K562 (cell line): ENCODE data around the gene TMEM266. TPM values are rescaled to one million over a fixed set of nuclear protein-coding genes. Genes with fewer than 3 reads are reported as not detected.

Source experiments
- ATAC-seq: fragments of 200-7000 bp; cut with Tn5 transposase; 3 replicates; pipeline ENCODE4 v1.9.1; 2020; ENCODE audit warnings: moderate library complexity
- BruUV-seq: library from RNA; stranded (reverse); fragments of 400-500 nt; replicated peaks from 2 replicates; lab custom pipeline; 2021; lab: Mats Ljungman, UMichigan
- CTCF ChIA-PET: fragments of 300-600 bp; formaldehyde crosslinking; extraction: SDS; loops from one replicate; lab custom pipeline; 2021; ENCODE audit warnings: low intra/inter-chr PET ratio; lab: Yijun Ruan, JAX
- POLR2A ChIA-PET: fragments of 300-600, 350-650 bp; sonication (Branson Sonifier 250); formaldehyde crosslinking; extraction: SDS; loops from one replicate; lab custom pipeline; 2021; ENCODE audit warnings: antibody characterized with exemption, inconsistent platforms; lab: Yijun Ruan, JAX
- DNase-seq, 4 experiments: peaks; one replicate each; pipeline versions ENCODE4 v3.0.0 to v3.0.0-alpha.2; 2011 to 2018; ENCODE audit warnings: low spot score in 3 of 4, mixed read lengths in 3 of 4; ENCODE audit errors: extremely low read depth in 1 of 4
- FAIRE-seq: peaks from 2 replicates; lab custom pipeline; 2011; peaks lifted over from hg19 to GRCh38; lab: Jason Lieb, UNC
- H2AFZ ChIP-seq: 2 replicates; pipeline ENCODE4 v1.6.0; 2011; ENCODE audit warnings: low read depth, low read length, control low read depth, inconsistent platforms
- H3K27ac ChIP-seq: fragments of 200-600 bp; 3 replicates; pipeline ENCODE4 v1.8.0; 2011; ENCODE audit warnings: low read depth, mild to moderate bottlenecking, control low read depth, inconsistent platforms, low read length, moderate library complexity, mixed read lengths; ENCODE audit errors: extremely low read depth
- H3K27me3 ChIP-seq, 2 experiments: fragments of 300-600 bp in 1 of 2; 2 replicates in 1 of 2; 3 replicates in 1 of 2; pipeline versions ENCODE4 v1.6.0 to v1.8.0; 2011; ENCODE audit warnings: inconsistent platforms in 2 of 2, low read length in 2 of 2, mild to moderate bottlenecking in 1 of 2, mixed read lengths in 1 of 2, moderate library complexity in 1 of 2; ENCODE audit not compliant: control insufficient read depth in 2 of 2, insufficient read depth in 2 of 2
- H3K36me3 ChIP-seq: fragments of 300-600 bp; 3 replicates; pipeline ENCODE4 v1.8.0; 2011; ENCODE audit warnings: mild to moderate bottlenecking, low read length, inconsistent platforms; ENCODE audit not compliant: control insufficient read depth, insufficient read depth
- H3K4me1 ChIP-seq, 2 experiments: fragments of 200-600 bp in 1 of 2; replicated peaks in 1 of 2; 2 replicates in 1 of 2; 3 replicates in 1 of 2; pipeline versions ENCODE4 v1.5.1 to v1.8.0; 2011; ENCODE audit warnings: inconsistent platforms in 2 of 2, low read length in 2 of 2, mild to moderate bottlenecking in 1 of 2, mixed read lengths in 1 of 2, moderate library complexity in 1 of 2; ENCODE audit not compliant: control insufficient read depth in 2 of 2, insufficient read depth in 2 of 2
- H3K4me2 ChIP-seq: 2 replicates; pipeline ENCODE4 v1.6.1; 2011; ENCODE audit warnings: low read length, control low read depth, inconsistent platforms, mixed read lengths; ENCODE audit not compliant: insufficient read depth
- H3K4me3 ChIP-seq: fragments of 200-600 bp; sonication (generic), shearing (Covaris generic); 2 replicates; pipeline ENCODE4 v1.5.1; 2016; ENCODE audit warnings: control low read depth, inconsistent platforms
- H3K79me2 ChIP-seq: fragments of 200-600 bp; 3 replicates; pipeline ENCODE4 v1.8.0; 2011; ENCODE audit warnings: low read length, inconsistent platforms; ENCODE audit not compliant: control insufficient read depth, insufficient read depth
- H3K9ac ChIP-seq, 2 experiments: 2 replicates each; pipeline versions ENCODE4 v1.6.0 to v1.6.1; 2011; ENCODE audit warnings: low read depth in 2 of 2, low read length in 2 of 2, control low read depth in 1 of 2, inconsistent platforms in 1 of 2, mild to moderate bottlenecking in 1 of 2, mixed read lengths in 1 of 2; ENCODE audit not compliant: insufficient read depth in 1 of 2
- H3K9me1 ChIP-seq: one replicate; pipeline ENCODE4 v1.6.0; 2011; ENCODE audit warnings: inconsistent platforms, mild to moderate bottlenecking, low read length, moderate library complexity; ENCODE audit not compliant: control insufficient read depth, insufficient read depth
- H3K9me3 ChIP-seq: replicated peaks from 2 replicates; pipeline ENCODE4 v1.5.1; 2011; ENCODE audit warnings: low read depth, low read length, inconsistent platforms; ENCODE audit not compliant: control insufficient read depth, insufficient read depth
- H4K20me1 ChIP-seq: replicated peaks from 2 replicates; pipeline ENCODE4 v1.6.1; 2011; ENCODE audit warnings: low read length, inconsistent platforms, mixed read lengths; ENCODE audit not compliant: control insufficient read depth, insufficient read depth
- ATF2 ChIP-seq: sonication (generic); formaldehyde crosslinking; IDR thresholded peaks from 2 replicates; pipeline ENCODE4 v1.8.1; 2022; ENCODE audit warnings: missing genetic modification reagents
- CBX8 ChIP-seq: fragments of 200-600 bp; sonication (generic); IDR thresholded peaks from 2 replicates; pipeline ENCODE4 v1.6.1; 2012; ENCODE audit warnings: borderline replicate concordance, mixed run types, low read depth, mild to moderate bottlenecking, moderate library complexity, mixed read lengths, low read length, control low read depth, inconsistent platforms; ENCODE audit not compliant: poor library complexity, severe bottlenecking; ENCODE audit errors: extremely low read depth
- EHMT2 ChIP-seq: fragments of 450-650 bp; IDR thresholded peaks from 2 replicates; pipeline ENCODE4 v1.6.1; 2018; ENCODE audit warnings: antibody characterized with exemption
- ETS1 ChIP-seq: conservative IDR thresholded peaks from 2 replicates; pipeline ENCODE4 v1.6.1; 2011; ENCODE audit warnings: low read depth, mild to moderate bottlenecking, low read length; ENCODE audit not compliant: control insufficient read depth
- FOXJ3 ChIP-seq: sonication (generic); formaldehyde crosslinking; IDR thresholded peaks from 2 replicates; pipeline ENCODE4 v1.4.0; 2020; ENCODE audit warnings: mild to moderate bottlenecking, missing genetic modification reagents
- PBX2 ChIP-seq, 2 experiments: IDR thresholded peaks in 1 of 2; conservative IDR thresholded peaks in 1 of 2; 2 replicates each; pipeline ENCODE4 v1.6.1; 2016; ENCODE audit warnings: low read depth in 2 of 2, mild to moderate bottlenecking in 1 of 2, missing compliant biosample characterization in 1 of 2, missing genetic modification characterization in 1 of 2, moderate library complexity in 1 of 2
- SMARCA4 ChIP-seq: fragments of 450-650 bp; IDR thresholded peaks from 2 replicates; pipeline ENCODE4 v1.6.1; 2016
- STAT6 ChIP-seq: sonication (generic); formaldehyde crosslinking; IDR thresholded peaks from 2 replicates; pipeline ENCODE4 v1.8.1; 2023; ENCODE audit warnings: mild to moderate bottlenecking, missing genetic modification reagents
- TFE3 ChIP-seq: fragments of 450-650 bp; formaldehyde crosslinking; IDR thresholded peaks from 2 replicates; pipeline ENCODE4 v1.4.0; 2020; ENCODE audit warnings: mild to moderate bottlenecking, mixed read lengths
- ZNF217 ChIP-seq: sonication (generic); formaldehyde crosslinking; IDR thresholded peaks from 2 replicates; pipeline ENCODE4 v1.8.0; 2022; ENCODE audit warnings: mild to moderate bottlenecking, missing genetic modification reagents
- ZSCAN29 ChIP-seq: fragments of 450-650 bp; IDR thresholded peaks from 2 replicates; pipeline ENCODE4 v1.6.1; 2017
- WGBS: fragments of 100-300 bp; shearing (Covaris generic); methylation state at CpG from one replicate; pipeline ENCODE4 v1.1.6; 2016; ENCODE audit warnings: low coverage, mixed read lengths; ENCODE audit not compliant: insufficient coverage; ENCODE audit errors: missing lambda C conversion rate; 5-methylcytosine and 5-hydroxymethylcytosine counted together
- in situ Hi-C: fragments of 300-500 bp; cut with MboI; formaldehyde crosslinking; loops from 4 replicates; pipeline ENCODE4 v1.15.0; 2018; ENCODE audit warnings: inconsistent platforms, mixed read lengths
- intact Hi-C: fragments of 100-400 bp; cut with micrococcal nuclease; formaldehyde crosslinking; loops from 2 replicates; pipeline ENCODE4 v1.14.2; 2022
- polyA plus RNA-seq, 8 experiments: library from polyadenylated mRNA; depleted of rRNA in 4 of 8; stranded (reverse) in 5 of 8; unstranded in 3 of 8; fragments of >200 nt; fragmentation: Nextera tagmentation in 2 of 8; fragmentation: Illumina TruSeq in 1 of 8; extraction: Ambion mirVana in 2 of 8; extraction: Trizol in 1 of 8; gene quantifications; 2 replicates each; pipeline versions ENCODE4 v1.2.1 to v1.2.3, GENCODE V29; 2011 to 2014; ENCODE audit warnings: inconsistent platforms in 1 of 8, missing spikeins in 1 of 8
- total RNA-seq, 7 experiments: library from RNA; depleted of rRNA in 6 of 7; stranded (reverse); fragments of >200 nt in 6 of 7; fragmentation: Illumina TruSeq in 2 of 7; extraction: Trizol in 2 of 7; gene quantifications; 2 replicates each; pipeline versions ENCODE4 v1.2.1 to v1.2.3, GENCODE V29; 2011 to 2021; ENCODE audit warnings: low replicate concordance in 1 of 7

TMEM266 gene
- total and polyA plus RNA-seq, 9 of the 15 experiments (the other 6 are each of a cell fraction or from before 2014, with no cell fraction given), result not detected

- H3K36me3 ChIP-seq, result no peaks in the 10 kb centered on the region
- ATAC-seq (no peak), DNase-seq (no peak), FAIRE-seq (no peak)
- no peaks in the 10 kb centered on the region for H3K79me2 ChIP-seq
- H2AFZ ChIP-seq, result no peak overlapping the region
- no peaks in the 10 kb centered on the region for H3K9me1 ChIP-seq
- H3K27me3 ChIP-seq, result peaks cover 27 to 41% of the 10 kb centered on the region in 2 experiments
- ChIA-PET CTCF (interaction anchor here (1.4 kb wide), 1 partner anchor 656 kb away, joined by 3 read pairs; no protein-coding TSS in a partner anchor), POLR2A (interaction anchor here (0.6 to 0.9 kb wide), 4 partner anchors 15 to 1119 kb away, joined by 3 read pairs; no protein-coding TSS in a partner anchor)
- no peaks in the 10 kb centered on the region; the same call in 1 of the 2 replicates for H4K20me1 ChIP-seq
- peaks cover 0 to 3% of the 10 kb centered on the region in 2 experiments; a peak in 1 of 5 replicates for H3K4me1 ChIP-seq
- H3K4me3 ChIP-seq, result no peak overlapping the region
- in situ Hi-C loops, result loop anchor here (5.0 kb wide), 1 partner anchor 663 kb away; no protein-coding TSS in a partner anchor
- H3K4me2 ChIP-seq, result no peak overlapping the region
- 2% methylated on average over 13 of the region's 13 CpGs for WGBS
- H3K27ac ChIP-seq, result no peak overlapping the region
- intact Hi-C loops, result no loop called here
- H3K9me3 ChIP-seq, result no peaks in the 10 kb centered on the region
- H3K9ac ChIP-seq, result no peak overlapping the region
- no TSS peak for BruUV-seq
- TF ChIP-seq TFE3 (no peak), CBX8 (no peak), ZNF217 (no peak), FOXJ3 (no peak), ZSCAN29 (no peak), ATF2 (CRISPR knock-in tag) (no peak), PBX2 (CRISPR knock-in tag; IDR thresholded peaks at IDR 0.05; ENCODE audit: low read depth) (no peak), PBX2 (tag; conservative IDR thresholded peaks at IDR 0.05; ENCODE audit: low read depth) (no peak), EHMT2 (no peak), SMARCA4 (no peak), ETS1 (no peak), STAT6 (CRISPR knock-in tag) (no peak)
Observed at GRCh38 chr15:76184650-76185035, 124.9 kb downstream of the TMEM266 start.
